ENCODE measurements around the gene CTDP1.

The CTDP1 gene

GRCh38 chr18:79778291-79778791 lies 98.7 kb downstream of the CTDP1 start:
- Histone ChIP-seq H3K9me3 (ENCODE audit: control insufficient read depth in 2 of 2, low read length in 2 of 2) (no peaks in the 10 kb centered on the region), H3K9ac (ENCODE audit: low read length in 2 of 2) (no peak overlapping the region), H3K27me3 (ENCODE audit: control insufficient read depth in 1 of 2, insufficient read depth in 2 of 2, low read length in 2 of 2) (peaks cover 15 to 19% of the 10 kb centered on the region in 2 donors), H3K27ac (ENCODE audit: low read length) (no peak overlapping the region), H3K4me3 (ENCODE audit: low read length in 2 of 2) (no peak overlapping the region), H3K4me1 (ENCODE audit: control insufficient read depth, insufficient read depth, low read length) (no peaks in the 10 kb centered on the region), H3K36me3 (ENCODE audit: control insufficient read depth in 2 of 2, insufficient read depth in 2 of 2, low read length in 2 of 2) (no peaks in the 10 kb centered on the region)

GRCh38 chr18:79779021-79779699 lies 99.6 kb downstream of the CTDP1 start:
- H3K36me3 ChIP-seq (ENCODE audit: control insufficient read depth in 2 of 2, insufficient read depth in 2 of 2, low read length in 2 of 2), result no peaks in the 10 kb centered on the region
- H3K27ac ChIP-seq (ENCODE audit: low read length), result no peak overlapping the region
- H3K4me1 ChIP-seq (ENCODE audit: control insufficient read depth, insufficient read depth, low read length), result no peaks in the 10 kb centered on the region
- H3K4me3 ChIP-seq (ENCODE audit: low read length in 2 of 2), result no peak overlapping the region
- H3K9ac ChIP-seq (ENCODE audit: low read length in 2 of 2), result no peak overlapping the region
- H3K9me3 ChIP-seq (ENCODE audit: control insufficient read depth in 2 of 2, low read length in 2 of 2), result no peaks in the 10 kb centered on the region
- peaks cover 17 to 22% of the 10 kb centered on the region in 2 donors for H3K27me3 ChIP-seq (ENCODE audit: control insufficient read depth in 1 of 2, insufficient read depth in 2 of 2, low read length in 2 of 2)

GRCh38 chr18:79779700-79780190 lies 100.1 kb downstream of the CTDP1 start:
- Histone ChIP-seq H3K9ac (ENCODE audit: low read length in 2 of 2) (no peak overlapping the region), H3K4me1 (ENCODE audit: control insufficient read depth, insufficient read depth, low read length) (no peaks in the 10 kb centered on the region), H3K4me3 (ENCODE audit: low read length in 2 of 2) (no peak overlapping the region), H3K27ac (ENCODE audit: low read length) (no peak overlapping the region), H3K27me3 (ENCODE audit: control insufficient read depth in 1 of 2, insufficient read depth in 2 of 2, low read length in 2 of 2) (peaks cover 20 to 24% of the 10 kb centered on the region in 2 donors), H3K36me3 (ENCODE audit: control insufficient read depth in 2 of 2, insufficient read depth in 2 of 2, low read length in 2 of 2) (no peaks in the 10 kb centered on the region), H3K9me3 (ENCODE audit: control insufficient read depth in 2 of 2, low read length in 2 of 2) (no peaks in the 10 kb centered on the region)

GRCh38 chr18:79780547-79780946 lies 100.9 kb downstream of the CTDP1 start:
- H3K4me3 ChIP-seq (ENCODE audit: low read length in 2 of 2), result no peak overlapping the region
- no peak overlapping the region for H3K9ac ChIP-seq (ENCODE audit: low read length in 2 of 2)
- H3K36me3 ChIP-seq (ENCODE audit: control insufficient read depth in 2 of 2, insufficient read depth in 2 of 2, low read length in 2 of 2), result no peaks in the 10 kb centered on the region
- H3K27ac ChIP-seq (ENCODE audit: low read length), result no peak overlapping the region
- no peaks in the 10 kb centered on the region for H3K9me3 ChIP-seq (ENCODE audit: control insufficient read depth in 2 of 2, low read length in 2 of 2)
- H3K4me1 ChIP-seq (ENCODE audit: control insufficient read depth, insufficient read depth, low read length), result no peaks in the 10 kb centered on the region
- H3K27me3 ChIP-seq (ENCODE audit: control insufficient read depth in 1 of 2, insufficient read depth in 2 of 2, low read length in 2 of 2), result peaks cover 23% of the 10 kb centered on the region in 2 donors

- H3K9ac ChIP-seq (ENCODE audit: low read length in 2 of 2), result no peak overlapping the region
- H3K9me3 ChIP-seq (ENCODE audit: control insufficient read depth in 2 of 2, low read length in 2 of 2), result no peaks in the 10 kb centered on the region
- no peak overlapping the region for H3K27ac ChIP-seq (ENCODE audit: low read length)
- no peaks in the 10 kb centered on the region for H3K4me1 ChIP-seq (ENCODE audit: control insufficient read depth, insufficient read depth, low read length)
- peaks cover 27 to 30% of the 10 kb centered on the region in 2 donors for H3K27me3 ChIP-seq (ENCODE audit: control insufficient read depth in 1 of 2, insufficient read depth in 2 of 2, low read length in 2 of 2)
- H3K4me3 ChIP-seq (ENCODE audit: low read length in 2 of 2), result no peak overlapping the region
- no peaks in the 10 kb centered on the region for H3K36me3 ChIP-seq (ENCODE audit: control insufficient read depth in 2 of 2, insufficient read depth in 2 of 2, low read length in 2 of 2)
These were observed 101.8 kb downstream of the CTDP1 start for GRCh38 chr18:79781331-79781941.

GRCh38 chr18:79782566-79783308 lies 103.1 kb downstream of the CTDP1 start:
- Histone ChIP-seq H3K4me1 (ENCODE audit: control insufficient read depth, insufficient read depth, low read length) (no peaks in the 10 kb centered on the region), H3K4me3 (ENCODE audit: low read length in 2 of 2) (no peak overlapping the region), H3K9ac (ENCODE audit: low read length in 2 of 2) (no peak overlapping the region), H3K36me3 (ENCODE audit: control insufficient read depth in 2 of 2, insufficient read depth in 2 of 2, low read length in 2 of 2) (no peaks in the 10 kb centered on the region), H3K9me3 (ENCODE audit: control insufficient read depth in 2 of 2, low read length in 2 of 2) (peaks cover 0 to 2% of the 10 kb centered on the region in 2 donors), H3K27me3 (ENCODE audit: control insufficient read depth in 1 of 2, insufficient read depth in 2 of 2, low read length in 2 of 2) (peaks cover 32 to 37% of the 10 kb centered on the region in 2 donors), H3K27ac (ENCODE audit: low read length) (no peak overlapping the region)

- Histone ChIP-seq H3K4me3 (ENCODE audit: low read length in 2 of 2) (no peak overlapping the region), H3K36me3 (ENCODE audit: control insufficient read depth in 2 of 2, insufficient read depth in 2 of 2, low read length in 2 of 2) (no peaks in the 10 kb centered on the region), H3K9ac (ENCODE audit: low read length in 2 of 2) (no peak overlapping the region), H3K27ac (ENCODE audit: low read length) (no peak overlapping the region), H3K27me3 (ENCODE audit: control insufficient read depth in 1 of 2, insufficient read depth in 2 of 2, low read length in 2 of 2) (peaks cover 36 to 53% of the 10 kb centered on the region in 2 donors), H3K9me3 (ENCODE audit: control insufficient read depth in 2 of 2, low read length in 2 of 2) (peaks cover 0 to 6% of the 10 kb centered on the region in 2 donors), H3K4me1 (ENCODE audit: control insufficient read depth, insufficient read depth, low read length) (peaks cover 4% of the 10 kb centered on the region)
These were observed 104.7 kb downstream of the CTDP1 start for GRCh38 chr18:79784071-79784913.

GRCh38 chr18:79784965-79785770 lies 105.6 kb downstream of the CTDP1 start:
- Histone ChIP-seq H3K27ac (ENCODE audit: low read length) (no peak overlapping the region), H3K27me3 (ENCODE audit: control insufficient read depth in 1 of 2, insufficient read depth in 2 of 2, low read length in 2 of 2) (peaks cover 41 to 62% of the 10 kb centered on the region in 2 donors), H3K4me3 (ENCODE audit: low read length in 2 of 2) (no peak overlapping the region), H3K9ac (ENCODE audit: low read length in 2 of 2) (no peak overlapping the region), H3K36me3 (ENCODE audit: control insufficient read depth in 2 of 2, insufficient read depth in 2 of 2, low read length in 2 of 2) (no peaks in the 10 kb centered on the region), H3K9me3 (ENCODE audit: control insufficient read depth in 2 of 2, low read length in 2 of 2) (peaks cover 0 to 6% of the 10 kb centered on the region in 2 donors), H3K4me1 (ENCODE audit: control insufficient read depth, insufficient read depth, low read length) (peaks cover 4% of the 10 kb centered on the region)

GRCh38 chr18:79785831-79786230 lies 106.2 kb downstream of the CTDP1 start:
- no peak overlapping the region for H3K4me3 ChIP-seq (ENCODE audit: low read length in 2 of 2)
- H3K36me3 ChIP-seq (ENCODE audit: control insufficient read depth in 2 of 2, insufficient read depth in 2 of 2, low read length in 2 of 2), result no peaks in the 10 kb centered on the region
- peaks cover 46 to 67% of the 10 kb centered on the region in 2 donors for H3K27me3 ChIP-seq (ENCODE audit: control insufficient read depth in 1 of 2, insufficient read depth in 2 of 2, low read length in 2 of 2)
- H3K4me1 ChIP-seq (ENCODE audit: control insufficient read depth, insufficient read depth, low read length), result peaks cover 4% of the 10 kb centered on the region
- H3K27ac ChIP-seq (ENCODE audit: low read length), result no peak overlapping the region
- peaks cover 0 to 6% of the 10 kb centered on the region in 2 donors for H3K9me3 ChIP-seq (ENCODE audit: control insufficient read depth in 2 of 2, low read length in 2 of 2)
- no peak overlapping the region for H3K9ac ChIP-seq (ENCODE audit: low read length in 2 of 2)
